Measurements from ENCODE around the gene G6PD. TPM values are rescaled to one million over a fixed set of nuclear protein-coding genes. Genes with fewer than 3 reads are reported as not detected.

Gene G6PD
- total RNA-seq, 1 donor from 2014 or later = 80.2 TPM

DNA sequence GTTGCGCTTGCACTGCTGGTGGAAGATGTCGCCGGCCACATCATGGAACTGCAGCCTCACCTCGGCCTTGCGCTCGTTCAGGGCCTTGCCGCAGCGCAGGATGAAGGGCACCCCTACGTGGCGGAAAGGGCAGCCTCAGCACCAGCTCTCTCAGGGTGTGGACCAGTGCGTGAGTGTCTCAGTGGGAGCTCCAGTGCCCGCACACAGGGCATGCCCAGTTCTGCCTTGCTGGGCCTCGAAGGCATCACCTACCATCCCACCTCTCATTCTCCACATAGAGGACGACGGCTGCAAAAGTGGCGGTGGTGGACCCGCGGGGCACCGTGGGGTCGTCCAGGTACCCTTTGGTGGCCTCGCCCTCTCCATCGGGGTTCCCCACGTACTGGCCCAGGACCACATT is 14.0 kb downstream of the G6PD start:
- H3K27me3 ChIP-seq (ENCODE audit: low read depth) = no peaks in the 10 kb centered on the region
- H3K9me3 ChIP-seq = no peaks in the 10 kb centered on the region
- ATAC-seq (no peak), DNase-seq (no peak)
- no peaks in the 10 kb centered on the region for H3K4me1 ChIP-seq
- H3K4me3 ChIP-seq = no peak overlapping the region
- TF ChIP-seq, protein P1, sequence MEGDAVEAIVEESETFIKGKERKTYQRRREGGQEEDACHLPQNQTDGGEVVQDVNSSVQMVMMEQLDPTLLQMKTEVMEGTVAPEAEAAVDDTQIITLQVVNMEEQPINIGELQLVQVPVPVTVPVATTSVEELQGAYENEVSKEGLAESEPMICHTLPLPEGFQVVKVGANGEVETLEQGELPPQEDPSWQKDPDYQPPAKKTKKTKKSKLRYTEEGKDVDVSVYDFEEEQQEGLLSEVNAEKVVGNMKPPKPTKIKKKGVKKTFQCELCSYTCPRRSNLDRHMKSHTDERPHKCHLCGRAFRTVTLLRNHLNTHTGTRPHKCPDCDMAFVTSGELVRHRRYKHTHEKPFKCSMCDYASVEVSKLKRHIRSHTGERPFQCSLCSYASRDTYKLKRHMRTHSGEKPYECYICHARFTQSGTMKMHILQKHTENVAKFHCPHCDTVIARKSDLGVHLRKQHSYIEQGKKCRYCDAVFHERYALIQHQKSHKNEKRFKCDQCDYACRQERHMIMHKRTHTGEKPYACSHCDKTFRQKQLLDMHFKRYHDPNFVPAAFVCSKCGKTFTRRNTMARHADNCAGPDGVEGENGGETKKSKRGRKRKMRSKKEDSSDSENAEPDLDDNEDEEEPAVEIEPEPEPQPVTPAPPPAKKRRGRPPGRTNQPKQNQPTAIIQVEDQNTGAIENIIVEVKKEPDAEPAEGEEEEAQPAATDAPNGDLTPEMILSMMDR (IDR thresholded peaks at IDR 0.05) = no peak
- no peak overlapping the region for H3K27ac ChIP-seq
- intact Hi-C loops (cut with DNase I) = no loop called here
- peaks cover 29% of the 10 kb centered on the region for H3K36me3 ChIP-seq

DNA sequence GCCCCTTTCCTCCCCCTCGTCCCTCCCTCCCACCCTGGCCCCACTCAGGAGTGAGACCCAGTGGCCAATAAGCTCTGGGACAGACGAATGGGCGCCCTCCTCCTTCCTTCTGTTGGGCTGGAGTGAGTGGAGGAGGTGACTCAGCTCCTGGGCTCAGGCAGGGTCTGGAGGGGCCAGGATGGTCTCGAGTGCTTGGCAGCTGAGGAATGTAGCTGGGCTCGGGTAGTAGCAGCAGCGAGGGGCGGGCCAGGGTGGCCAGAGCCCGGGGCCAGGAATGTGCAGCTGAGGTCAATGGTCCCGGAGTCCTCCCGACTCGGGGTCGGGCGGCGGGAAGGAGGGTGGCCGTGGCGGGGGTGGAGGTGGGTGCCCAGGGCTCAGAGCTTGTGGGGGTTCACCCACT is 15.0 kb downstream of the G6PD start:
- ATAC-seq (peak; percentile 59 to 60), DNase-seq (peak; percentile 58)
- Histone ChIP-seq H3K27me3 (ENCODE audit: low read depth) (no peaks in the 10 kb centered on the region), H3K36me3 (peaks cover 29% of the 10 kb centered on the region), H3K27ac (no peak overlapping the region), H3K4me3 (no peak overlapping the region), H3K9me3 (no peaks in the 10 kb centered on the region), H3K4me1 (peaks cover 9% of the 10 kb centered on the region)
- intact Hi-C loops (cut with DNase I) = no loop called here
- TF ChIP-seq, protein P1 (IDR thresholded peaks at IDR 0.05) = no peak

DNA sequence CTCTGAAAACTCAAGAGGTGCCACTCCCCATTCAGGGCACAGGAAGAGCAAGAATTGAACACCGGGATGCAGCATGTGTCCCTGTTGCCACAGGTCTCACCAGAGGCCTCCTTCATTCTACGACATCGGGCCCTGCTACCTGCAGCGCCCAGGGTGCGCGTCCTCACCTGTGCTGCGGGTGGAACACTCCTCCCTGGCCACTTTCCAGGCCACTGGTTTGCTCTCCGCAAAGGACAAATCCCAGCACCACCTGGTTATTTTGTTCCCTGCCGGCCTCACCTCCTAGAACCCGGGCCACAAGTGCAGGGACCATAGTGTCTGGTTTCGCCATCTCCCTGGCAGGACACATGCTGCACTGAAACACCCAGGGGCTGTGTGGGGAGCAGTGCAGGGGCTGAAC is 16.4 kb downstream of the G6PD start:
- Histone ChIP-seq H3K27ac (no peak overlapping the region), H3K27me3 (ENCODE audit: low read depth) (no peaks in the 10 kb centered on the region), H3K9me3 (no peaks in the 10 kb centered on the region), H3K36me3 (peaks cover 26% of the 10 kb centered on the region), H3K4me3 (no peak overlapping the region), H3K4me1 (peaks cover 9% of the 10 kb centered on the region)
- intact Hi-C loops (cut with DNase I) = no loop called here
- ATAC-seq (no peak), DNase-seq (no peak)
- TF ChIP-seq, protein P1 (IDR thresholded peaks at IDR 0.05) = no peak

DNA sequence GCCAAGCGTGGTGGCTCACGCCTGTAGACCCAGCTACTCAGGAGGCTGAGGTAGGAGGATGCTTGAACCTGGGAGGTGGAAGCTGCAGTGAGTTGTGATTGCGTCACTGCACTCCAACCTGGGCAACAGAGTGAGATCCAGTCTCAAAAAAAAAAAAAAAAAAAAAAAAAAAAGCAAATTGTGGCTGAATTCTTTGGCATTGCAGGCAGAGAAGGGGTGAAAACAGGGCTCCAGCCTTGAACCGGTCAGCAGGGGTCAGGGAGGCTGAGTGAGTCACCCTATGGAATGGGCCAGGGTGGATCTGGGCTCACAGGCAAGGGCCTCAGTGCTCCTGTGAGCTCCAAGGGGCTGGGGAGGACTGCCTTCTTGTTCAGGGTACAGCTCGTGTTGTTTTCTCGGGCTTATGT is 17.4 kb downstream of the G6PD start:
- intact Hi-C loops (cut with DNase I) = no loop called here
- no peak for ATAC-seq
- no peaks in the 10 kb centered on the region for H3K27me3 ChIP-seq (ENCODE audit: low read depth)
- H3K9me3 ChIP-seq = no peaks in the 10 kb centered on the region
- no peak for DNase-seq
- TF ChIP-seq, protein P1 (IDR thresholded peaks at IDR 0.05) = no peak
- H3K4me1 ChIP-seq = peaks cover 9% of the 10 kb centered on the region
- H3K27ac ChIP-seq = no peak overlapping the region
- H3K4me3 ChIP-seq = no peak overlapping the region
- H3K36me3 ChIP-seq = peaks cover 19% of the 10 kb centered on the region

DNA sequence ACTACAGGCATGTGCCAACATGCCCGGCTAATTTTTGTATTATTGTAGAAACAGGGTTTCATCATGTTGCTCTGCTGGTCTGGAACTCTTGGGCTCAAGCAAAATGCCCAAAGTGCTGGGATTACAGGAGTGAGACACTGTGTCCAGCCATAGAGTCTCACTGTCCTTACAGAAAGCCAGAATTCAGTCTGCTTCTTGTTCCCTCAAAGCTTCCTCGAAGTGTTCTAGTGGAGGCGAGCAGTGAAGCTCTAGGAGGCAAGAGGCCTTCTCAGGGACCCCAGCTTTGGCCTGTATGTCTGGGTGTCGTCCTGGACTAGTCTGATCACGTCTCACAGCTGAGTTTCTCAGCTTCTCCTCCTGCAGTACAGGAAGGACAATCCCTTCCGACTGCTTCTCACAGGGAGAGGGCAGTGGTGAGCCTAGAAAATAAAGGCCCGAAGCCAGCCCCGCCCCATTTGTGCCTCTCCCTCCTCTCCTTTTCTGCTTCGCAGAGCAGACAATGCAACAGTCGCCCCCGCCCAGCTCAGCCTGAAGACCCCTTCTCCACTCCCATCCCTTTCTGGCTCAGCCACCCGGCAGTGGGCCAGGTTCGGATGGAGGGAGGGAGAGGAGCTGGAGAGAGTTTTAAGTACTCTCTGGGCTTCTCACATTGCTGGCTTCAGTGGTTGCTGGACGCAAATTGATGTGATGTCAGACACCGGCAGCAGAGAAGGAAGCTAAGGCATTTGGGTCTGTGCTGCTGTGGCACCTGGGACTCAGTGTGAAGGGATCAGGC is 19.6 kb downstream of the G6PD start:
- Histone ChIP-seq H3K36me3 (no peaks in the 10 kb centered on the region), H3K9me3 (no peaks in the 10 kb centered on the region), H3K4me3 (peak overlapping the region; percentile 41), H3K4me1 (peaks cover 9% of the 10 kb centered on the region), H3K27ac (peak overlapping the region; percentile 60), H3K27me3 (ENCODE audit: low read depth) (no peaks in the 10 kb centered on the region)
- intact Hi-C loops (cut with DNase I) = no loop called here
- DNase-seq (peak; percentile 82), ATAC-seq (peak; percentile 86 to 89)
- TF ChIP-seq, protein P1 (IDR thresholded peaks at IDR 0.05) = peak; percentile 54

Measured in lower lobe of right lung (tissue), 2 donors.